Inflammatory macrophage treated with lipopolysaccharide for 1 hour (primary cell): ENCODE results near the gene KRT6A.
"Not testable (repeated sequence)": the region's sequence is repeated elsewhere in the genome, so short reads cannot be mapped to it uniquely, and the experiment has no call there.

ENCODE experiments used
- DNase-seq, 2 donors: peaks; one replicate each; pipeline ENCODE4 v3.0.0-alpha.2; 2020 to 2022

Gene KRT6A

DNA sequence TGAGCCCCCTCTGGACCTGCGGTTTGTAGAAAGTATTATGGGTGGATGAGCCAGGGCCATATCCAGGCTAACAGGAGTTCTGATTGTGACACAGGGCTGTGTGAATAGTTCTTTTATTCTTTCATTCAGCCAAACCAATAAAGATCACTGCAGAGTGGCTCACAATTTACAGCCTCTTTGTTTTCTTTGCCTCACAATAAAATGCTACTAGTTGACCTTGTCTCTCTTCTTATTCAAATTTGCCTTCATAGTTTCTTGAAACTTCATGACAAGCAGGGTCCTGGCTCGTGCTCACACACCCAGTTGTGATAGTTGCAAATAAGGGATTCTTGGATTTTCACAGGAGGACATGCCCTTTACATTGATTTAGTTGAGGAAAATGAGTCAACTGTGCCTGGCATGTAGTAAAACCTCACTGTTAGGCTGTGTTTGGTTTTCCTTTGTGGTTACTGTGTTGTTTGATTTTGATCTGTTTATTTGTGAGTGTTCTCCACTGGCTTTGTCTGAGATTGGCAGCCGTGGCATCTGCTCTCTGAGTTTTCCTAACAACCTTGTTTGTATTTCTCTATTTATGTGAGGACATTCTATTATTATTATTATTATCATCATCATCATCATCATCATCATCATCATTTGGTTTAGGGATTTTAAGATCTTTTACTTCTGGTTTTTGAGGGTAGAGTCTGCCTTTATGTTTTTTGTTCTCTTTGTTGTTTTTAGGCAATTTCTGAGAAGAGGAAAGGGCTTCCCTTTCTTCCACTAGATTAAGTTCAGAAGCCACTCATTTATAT is 38.5 kb downstream of the KRT6A start:
- no peak for DNase-seq

DNA sequence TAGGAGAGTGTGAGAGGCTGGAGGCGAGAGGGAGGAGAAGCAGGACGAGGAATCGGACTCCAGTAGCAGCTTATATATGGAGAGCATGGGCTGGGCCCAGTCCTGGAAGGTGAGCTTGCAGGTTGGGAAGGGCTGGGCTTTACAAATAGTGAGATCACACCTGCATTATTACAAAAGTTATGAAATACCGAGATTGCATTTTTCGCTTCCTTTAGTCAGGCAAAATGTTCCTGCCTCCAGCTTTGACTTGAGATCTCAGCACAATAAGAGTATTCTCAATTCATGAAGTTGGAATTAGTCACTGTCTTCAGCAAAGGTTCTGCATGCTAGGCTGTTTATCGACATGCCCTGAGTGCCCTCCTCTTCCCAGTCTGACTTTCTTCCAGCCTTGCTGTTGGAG is 41.0 kb downstream of the KRT6A start, which contains the start of gene KRT6B:
Gene KRT6B (minus strand): TSS at position 46 of the 400 bp plus-strand sequence. CDS start 68 bp downstream, outside the sequence.
- no peak for DNase-seq

DNA sequence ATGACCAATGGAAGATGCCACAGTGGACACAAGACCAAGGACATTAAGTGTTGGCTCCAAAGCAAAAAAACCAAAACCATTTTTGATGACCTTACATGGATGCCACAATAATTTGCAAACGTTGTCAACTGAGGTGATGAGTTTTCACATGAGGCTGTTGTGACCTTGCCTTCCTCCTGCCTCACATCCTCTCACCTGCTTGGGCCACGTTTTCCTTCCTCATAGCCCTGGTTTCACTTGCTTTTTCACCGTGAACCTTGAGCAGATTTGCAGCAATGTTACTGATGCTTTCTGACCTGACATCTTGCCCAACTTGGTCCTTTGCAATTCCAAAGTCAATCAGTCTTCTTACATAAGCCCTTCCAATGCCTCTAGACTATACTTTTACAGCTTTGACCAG is 44.8 kb downstream of the KRT6A start:
- DNase-seq: no peak

DNA sequence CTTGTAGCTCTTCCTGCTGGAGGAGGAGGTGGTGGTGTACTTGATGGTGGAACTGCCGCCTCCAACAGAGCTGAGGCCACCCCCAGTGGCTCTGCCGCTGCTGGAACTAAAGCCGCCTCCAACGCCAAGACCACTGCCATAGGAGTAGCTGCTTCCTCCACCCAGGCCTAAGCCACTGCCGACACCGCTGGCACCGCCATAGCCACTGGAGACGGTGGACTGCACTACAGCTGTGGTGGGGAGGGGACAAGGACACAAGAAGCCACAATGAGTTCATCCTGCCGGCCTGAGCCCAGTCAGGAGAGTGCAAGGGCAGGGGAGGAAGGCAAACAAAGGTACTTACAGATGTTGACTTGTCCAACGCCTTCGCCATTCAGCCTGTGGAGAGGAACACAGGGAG is 45.9 kb downstream of the KRT6A start:
- not testable (repeated sequence) for DNase-seq

DNA sequence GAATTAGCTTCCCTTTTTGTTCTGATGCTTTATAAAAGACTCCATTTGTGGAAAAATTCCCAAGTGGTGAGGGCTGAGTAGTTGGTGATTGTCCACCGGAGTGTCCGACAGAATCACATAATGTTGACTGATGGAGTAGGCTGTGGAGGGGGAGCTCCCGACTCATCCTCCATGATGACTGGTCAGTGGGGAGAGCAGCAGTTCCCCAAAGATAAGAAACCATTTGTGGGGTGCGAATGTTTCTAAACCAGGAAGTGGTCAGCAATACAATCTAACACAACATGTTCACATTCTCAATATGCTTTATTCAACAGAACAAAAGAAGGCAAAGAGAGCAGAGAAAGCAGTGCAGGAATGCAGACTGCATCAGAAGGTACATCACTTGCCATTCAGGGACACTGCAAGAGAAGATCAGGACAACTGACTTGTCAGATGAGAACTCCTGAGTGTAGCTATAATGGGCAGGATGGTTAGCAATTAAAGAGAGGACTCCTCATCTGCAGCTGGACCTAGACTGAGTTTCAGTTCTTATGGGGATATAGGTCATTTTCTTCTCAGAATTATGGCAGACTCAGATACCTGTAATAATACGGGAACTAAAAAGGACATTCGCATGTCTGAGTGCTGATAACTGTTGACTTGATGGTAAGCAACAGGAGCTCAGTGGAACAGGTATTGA is 46.6 kb downstream of the KRT6A start:
- no peak for DNase-seq

DNA sequence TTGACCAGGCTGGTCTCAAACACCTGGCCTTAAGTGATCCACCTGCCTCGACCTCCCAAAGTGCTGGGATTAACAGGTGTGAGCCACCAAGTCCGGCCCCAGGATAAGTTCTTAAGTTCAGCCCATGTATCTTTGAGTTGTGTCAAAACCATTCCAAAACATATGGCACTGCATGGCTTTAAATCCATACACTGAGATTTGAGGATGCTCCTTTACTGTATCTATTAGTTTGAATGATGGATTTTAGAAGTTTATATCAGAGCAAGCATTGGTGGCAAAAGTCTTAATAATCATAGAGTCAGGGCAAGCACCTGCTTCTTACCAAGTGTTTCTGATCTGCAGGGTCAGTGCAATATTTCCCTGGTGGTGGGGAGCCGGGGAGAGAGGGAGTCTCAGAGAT is 47.2 kb downstream of the KRT6A start:
- DNase-seq: no peak

DNA sequence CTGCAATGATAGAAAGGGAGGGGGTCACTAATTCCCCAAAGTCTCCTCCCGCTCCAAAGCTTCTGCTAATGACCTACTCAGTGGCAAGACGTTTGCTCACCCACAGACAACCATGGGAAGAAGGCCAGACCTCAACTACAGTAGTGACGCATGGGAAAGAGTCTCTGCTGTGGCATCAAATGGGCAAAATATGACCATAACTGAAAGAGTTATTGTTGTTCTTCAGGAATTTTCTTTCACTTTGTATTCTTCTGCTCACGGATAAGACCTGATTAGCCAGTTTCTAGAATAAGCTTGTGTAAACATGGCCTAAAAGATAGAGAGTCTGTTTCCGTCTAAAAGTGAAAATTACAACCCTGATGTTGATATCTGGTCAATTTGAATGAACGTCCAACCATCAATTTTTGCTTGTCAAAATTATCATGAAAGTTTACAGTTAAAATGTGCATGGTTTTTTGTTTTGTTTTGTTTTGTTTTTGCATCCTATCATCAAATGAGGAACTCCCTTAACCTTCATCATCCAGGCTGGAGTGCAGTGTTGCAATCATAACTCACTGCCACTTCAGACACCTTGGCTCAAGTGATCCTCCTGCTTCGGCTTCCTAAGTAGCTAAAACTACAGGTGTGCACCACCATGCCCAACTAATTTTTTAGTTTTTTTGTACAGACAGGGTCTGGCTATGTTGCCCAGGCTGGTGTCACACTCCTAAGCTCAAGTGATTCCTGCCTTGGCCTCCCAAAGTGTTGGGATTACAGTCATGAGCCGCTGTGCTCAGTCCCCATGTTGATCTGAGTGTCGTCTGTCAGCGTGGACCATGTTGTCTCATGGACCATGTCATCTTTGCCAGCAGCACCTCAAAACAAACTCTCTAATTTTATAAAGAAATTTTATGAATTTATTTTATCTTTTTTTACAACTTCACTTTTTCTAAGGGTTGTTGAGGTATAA is 48.1 kb downstream of the KRT6A start:
- no peak for DNase-seq

DNA sequence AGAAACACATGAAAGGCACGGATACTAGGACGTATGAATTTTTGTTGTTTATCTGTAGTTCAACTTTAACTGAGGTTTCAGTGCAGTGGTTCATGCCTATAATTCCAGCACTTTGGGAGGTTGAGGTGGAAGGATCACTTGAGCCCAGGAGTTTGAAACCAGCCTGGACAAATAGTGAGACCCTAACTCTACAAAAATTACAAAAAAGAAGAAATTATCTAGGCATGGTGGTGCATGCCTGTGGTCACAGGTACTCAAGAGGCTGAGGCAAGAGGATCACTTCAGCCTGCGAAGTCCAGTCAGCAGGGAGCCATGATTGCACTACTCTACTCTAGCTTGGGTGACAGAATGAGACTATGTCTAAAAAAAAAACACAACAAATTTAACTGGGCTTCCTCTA is 49.1 kb downstream of the KRT6A start:
- no peak for DNase-seq

DNA sequence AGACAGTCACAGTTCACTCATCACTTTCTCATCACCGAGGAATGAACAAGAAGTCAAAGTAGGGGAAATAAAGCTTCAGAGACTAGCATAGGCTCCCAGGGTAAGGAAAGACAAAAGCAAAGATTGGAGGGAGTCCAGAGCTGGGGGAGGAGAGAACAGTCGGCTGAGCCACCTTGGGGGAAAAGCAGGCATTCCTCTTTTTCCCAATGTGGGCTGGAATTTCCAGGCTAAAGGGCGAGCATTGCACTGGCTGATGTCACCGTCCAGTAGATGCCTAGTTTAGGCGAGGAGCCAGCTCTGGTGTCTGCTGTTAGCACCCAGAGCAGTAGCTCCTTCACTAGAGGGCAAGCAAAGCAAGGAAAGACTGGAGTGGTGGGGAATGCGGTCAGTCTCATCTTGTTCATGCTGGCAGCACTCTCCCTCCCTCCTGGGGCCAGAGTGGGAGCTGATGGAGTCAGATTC is 50.4 kb downstream of the KRT6A start:
- DNase-seq: peak; percentile 13 to 36

DNA sequence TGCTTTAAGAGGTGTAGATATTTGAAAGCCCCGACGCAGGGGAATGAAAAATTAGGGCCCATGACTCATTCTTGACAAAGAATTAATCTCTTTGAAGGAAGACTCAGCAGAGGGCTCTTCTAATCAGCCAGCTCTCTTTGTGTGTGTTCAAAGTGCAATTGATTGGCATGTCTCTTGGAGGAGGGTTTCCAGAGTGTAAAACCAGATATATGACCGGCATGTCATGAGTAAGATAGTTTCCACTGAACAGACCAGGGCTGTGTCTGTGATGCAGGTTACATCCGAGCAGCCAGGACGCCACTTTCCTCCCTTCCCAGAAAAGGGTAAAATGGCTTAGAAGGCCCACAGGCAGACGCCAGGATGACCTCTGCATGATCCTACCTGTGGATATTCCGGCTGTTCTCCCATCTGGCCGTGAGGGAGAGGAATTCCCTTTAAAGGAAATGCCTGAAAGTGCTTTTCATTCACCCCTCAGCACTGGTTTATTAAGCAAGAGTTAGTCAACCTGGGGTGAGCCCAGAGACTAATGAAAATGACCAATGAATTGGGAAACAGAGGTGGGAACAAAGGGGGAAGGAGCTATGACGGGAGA is 51.6 kb downstream of the KRT6A start:
- peak in 1 of 2 donors; percentile 2 for DNase-seq

DNA sequence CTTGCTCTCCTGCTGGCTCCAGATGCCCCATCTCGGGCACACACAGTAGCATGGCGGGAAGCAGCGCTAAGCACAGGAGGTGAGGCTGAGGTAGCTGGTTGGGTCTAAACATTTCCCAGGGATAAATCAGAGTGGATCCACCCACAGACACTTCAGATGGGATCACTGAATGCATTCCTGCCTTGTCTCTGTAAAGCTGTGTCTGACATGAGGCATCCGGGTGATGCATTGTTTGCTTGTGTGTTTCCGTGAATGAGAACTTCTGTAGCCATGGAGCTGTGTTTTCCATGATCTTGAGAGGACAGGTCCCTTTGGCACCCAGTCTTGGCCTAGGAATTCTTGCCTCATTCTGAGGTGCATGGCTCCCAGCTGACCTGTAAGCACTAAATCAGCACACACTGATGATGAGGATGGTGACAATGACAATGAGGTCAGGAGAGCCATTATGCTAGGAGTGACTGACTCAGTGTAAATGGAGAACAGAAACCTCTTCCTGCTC is 52.2 kb downstream of the KRT6A start:
- DNase-seq: no peak

DNA sequence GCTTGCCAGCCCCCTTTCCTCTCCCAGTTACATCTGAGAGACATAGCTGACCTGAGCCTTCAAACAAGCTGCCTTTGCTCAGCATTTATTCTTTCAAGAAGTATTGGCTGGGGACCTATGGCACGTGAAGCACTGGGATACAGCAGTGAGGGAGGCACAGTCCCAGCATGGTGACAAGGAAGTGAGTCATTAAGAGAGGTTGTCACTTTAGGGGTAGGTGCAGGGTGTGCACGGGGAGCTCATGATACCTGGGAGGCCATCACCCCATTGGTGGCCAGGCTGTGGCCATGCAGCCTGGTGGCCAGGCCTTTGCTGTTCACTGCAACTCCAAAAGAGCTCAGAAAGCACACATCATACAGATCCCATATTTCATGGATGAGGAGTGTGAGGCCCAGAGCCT is 53.2 kb downstream of the KRT6A start:
- DNase-seq: no peak

DNA sequence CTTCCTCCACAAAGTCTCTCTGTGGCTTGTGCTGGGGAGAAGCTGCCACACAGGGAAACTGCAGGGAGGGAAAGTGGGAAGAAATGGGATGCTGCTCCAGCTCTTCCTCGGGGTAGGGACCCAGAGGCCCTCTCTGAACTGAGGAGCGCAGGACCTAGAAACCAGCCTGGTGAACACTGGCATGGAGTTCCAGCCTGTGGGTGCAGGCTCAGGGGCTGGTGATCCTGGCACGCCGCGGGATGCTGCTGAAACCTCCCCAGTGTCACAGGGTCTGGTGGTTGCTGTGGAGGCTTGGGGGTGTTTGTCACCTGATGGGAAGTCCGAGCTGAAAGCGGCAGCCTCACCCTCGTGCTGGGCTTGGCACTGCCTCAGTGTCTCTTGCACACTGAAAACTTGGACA is 53.6 kb downstream of the KRT6A start:
- DNase-seq: no peak

DNA sequence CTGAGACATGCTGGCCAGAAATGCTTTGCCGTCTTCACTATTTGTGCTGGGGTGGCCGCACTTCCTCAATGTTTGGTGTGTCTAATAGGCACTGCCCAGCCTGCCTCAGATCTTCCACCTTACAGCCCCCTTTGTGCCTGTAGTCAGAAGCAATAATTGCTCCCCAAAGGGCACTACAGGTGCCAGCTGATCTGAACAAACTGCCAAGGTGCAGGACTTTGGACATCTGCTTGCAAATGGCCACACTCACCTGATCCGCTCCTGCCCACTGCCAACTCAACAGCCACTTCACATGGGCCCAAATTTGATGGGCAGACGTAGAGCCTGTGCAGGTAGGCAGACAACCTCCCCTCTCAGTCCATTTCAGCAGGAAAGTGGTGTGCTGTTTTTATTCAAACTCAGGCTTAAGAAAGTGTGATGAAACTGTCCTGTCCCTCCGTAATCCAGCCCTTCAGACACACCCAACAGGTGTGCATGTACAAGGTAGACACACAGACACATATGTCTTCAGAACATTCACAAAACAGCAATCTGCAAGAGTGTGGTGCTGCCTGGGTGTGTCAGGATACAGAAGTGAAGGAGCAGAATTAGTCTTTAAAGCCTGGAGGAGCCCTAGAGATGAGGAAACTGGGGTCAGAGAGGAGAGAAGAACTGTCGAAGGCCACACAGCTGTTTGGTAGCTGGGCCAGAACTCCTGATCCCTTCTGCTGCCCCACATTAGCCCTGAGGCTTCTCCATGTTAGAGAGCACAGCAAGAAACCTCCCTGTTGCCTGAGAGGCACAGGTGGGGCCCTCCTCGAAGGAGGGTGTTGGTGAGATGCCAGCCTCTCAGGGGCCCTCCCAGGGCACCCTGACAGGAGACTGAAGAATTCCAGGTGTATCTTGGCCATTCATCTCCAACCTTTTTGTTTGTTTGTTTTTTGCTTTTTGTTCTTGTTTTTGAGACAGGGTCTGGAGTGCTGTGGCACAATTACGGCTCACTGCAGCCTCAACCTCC is 54.5 kb downstream of the KRT6A start:
- DNase-seq: no peak

DNA sequence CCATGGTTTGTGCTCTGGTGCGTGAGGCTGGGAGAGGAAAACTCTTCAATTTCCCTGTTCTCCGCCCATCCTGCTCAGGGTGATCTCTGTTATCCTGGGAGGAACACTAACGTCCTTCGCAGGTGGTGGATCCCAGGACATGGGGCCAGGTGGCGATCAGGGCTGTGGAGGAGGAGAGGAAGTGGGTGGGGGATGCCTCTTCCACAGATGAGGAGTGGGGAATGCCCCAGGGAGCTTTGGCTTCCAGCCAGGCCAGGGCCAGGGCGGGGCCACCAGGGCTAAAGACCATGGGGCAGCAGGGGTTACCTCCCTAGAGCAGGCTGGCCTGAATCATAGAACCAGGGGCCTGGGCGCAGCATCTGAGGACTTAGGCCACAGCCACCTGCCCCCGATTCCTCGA is 55.5 kb downstream of the KRT6A start:
- no peak for DNase-seq
